ENCODE data around the gene TWF2. TPM values are rescaled to one million over a fixed set of nuclear protein-coding genes. Genes with fewer than 3 reads are reported as not detected.

TWF2 gene
- total RNA-seq, 2 donors from 2014 or later: 40.7 to 41.9 TPM

DNA sequence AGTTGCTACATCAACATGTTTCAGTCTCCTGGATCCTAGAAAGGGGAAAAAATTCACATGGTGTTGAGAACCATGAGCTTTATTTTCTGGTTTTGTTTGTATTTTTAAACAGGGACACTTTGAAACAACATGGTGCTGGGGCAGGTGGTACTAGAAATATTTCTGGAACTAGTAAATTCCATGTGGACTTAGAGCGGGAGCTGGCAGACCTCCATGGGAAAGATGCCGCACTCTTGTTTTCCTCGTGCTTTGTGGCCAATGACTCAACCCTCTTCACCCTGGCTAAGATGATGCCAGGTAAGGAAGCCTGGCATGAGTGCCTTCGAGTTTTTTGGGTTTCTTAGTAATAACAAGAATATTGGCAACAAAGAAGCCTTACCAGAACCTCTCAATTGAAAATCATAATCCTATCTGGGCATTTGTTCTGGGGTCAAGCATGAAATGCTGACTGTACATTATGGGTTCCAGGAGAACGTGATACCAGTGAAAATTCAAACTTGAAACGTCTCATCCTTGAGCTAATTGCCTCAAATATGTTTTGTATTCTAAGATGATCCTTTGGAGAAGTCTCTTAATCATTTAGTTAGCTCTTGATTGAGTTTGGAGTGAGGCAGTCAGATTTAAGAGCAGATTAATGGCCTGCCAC is 33.1 kb downstream of the TWF2 start:
- 95% methylated on average over 6 of the region's 6 CpGs for WGBS, 2 experiments (ENCODE audit: insufficient coverage in 1 of 2, insufficient read length in 1 of 2)

DNA sequence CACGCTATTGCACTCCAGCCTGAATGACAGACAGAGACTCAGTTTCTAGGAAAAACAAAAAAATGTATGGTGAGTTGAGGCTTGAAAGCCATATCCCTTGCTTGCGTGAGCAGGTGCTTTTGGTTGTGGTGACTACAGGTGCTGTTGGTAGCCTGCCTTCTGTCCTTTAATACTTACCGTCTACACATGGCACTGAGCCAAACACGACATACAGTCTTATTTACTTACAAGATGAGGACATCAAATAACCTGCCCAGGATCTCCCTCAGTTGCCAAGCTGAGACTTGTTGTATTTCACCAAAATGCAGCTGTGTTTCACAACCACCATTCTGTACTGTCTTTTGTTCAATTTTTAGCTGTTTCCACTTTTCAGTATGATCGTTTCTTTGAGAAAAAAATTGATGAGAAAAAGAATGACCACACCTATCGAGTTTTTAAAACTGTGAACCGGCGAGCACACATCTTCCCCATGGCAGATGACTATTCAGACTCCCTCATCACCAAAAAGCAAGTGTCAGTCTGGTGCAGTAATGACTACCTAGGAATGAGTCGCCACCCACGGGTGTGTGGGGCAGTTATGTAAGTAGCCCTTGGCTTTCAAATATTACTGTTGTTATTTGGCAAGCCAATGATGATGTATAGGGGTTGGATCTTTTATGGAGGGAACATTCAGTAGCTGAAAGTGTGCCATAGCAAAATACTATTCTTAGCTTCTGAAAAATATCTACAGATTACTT is 34.5 kb downstream of the TWF2 start:
- H3K36me3 Mint-ChIP-seq (ENCODE audit: low read depth): peaks cover 86% of the 10 kb centered on the region
- H3K36me3 ChIP-seq (ENCODE audit: control insufficient read depth, insufficient read depth, low read length): peaks cover 90% of the 10 kb centered on the region

More for the DNA sequence above, 33.1 kb downstream of the TWF2 start:
- H3K4me1 Mint-ChIP-seq: no peaks in the 10 kb centered on the region
- Histone ChIP-seq H3K27me3 (ENCODE audit: control insufficient read depth, insufficient read depth, low read length, poor library complexity, severe bottlenecking) (no peaks in the 10 kb centered on the region), H3K9me3 (ENCODE audit: control insufficient read depth, low read length) (no peaks in the 10 kb centered on the region), H3K4me3 (ENCODE audit: low read length) (no peak overlapping the region), H3K4me1 (ENCODE audit: control insufficient read depth, insufficient read depth, low read length) (no peaks in the 10 kb centered on the region), H3K9ac (ENCODE audit: extremely low read depth, low read length, poor library complexity, severe bottlenecking) (no peak overlapping the region), H3K36me3 (ENCODE audit: control insufficient read depth, insufficient read depth, low read length) (peaks cover 95% of the 10 kb centered on the region), H3K27ac (ENCODE audit: low read depth, low read length) (no peak overlapping the region)
- H3K27ac Mint-ChIP-seq: no peak overlapping the region
- no peak for DNase-seq
- TF ChIP-seq, protein P1, sequence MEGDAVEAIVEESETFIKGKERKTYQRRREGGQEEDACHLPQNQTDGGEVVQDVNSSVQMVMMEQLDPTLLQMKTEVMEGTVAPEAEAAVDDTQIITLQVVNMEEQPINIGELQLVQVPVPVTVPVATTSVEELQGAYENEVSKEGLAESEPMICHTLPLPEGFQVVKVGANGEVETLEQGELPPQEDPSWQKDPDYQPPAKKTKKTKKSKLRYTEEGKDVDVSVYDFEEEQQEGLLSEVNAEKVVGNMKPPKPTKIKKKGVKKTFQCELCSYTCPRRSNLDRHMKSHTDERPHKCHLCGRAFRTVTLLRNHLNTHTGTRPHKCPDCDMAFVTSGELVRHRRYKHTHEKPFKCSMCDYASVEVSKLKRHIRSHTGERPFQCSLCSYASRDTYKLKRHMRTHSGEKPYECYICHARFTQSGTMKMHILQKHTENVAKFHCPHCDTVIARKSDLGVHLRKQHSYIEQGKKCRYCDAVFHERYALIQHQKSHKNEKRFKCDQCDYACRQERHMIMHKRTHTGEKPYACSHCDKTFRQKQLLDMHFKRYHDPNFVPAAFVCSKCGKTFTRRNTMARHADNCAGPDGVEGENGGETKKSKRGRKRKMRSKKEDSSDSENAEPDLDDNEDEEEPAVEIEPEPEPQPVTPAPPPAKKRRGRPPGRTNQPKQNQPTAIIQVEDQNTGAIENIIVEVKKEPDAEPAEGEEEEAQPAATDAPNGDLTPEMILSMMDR (conservative IDR thresholded peaks at IDR 0.05): no peak
- no peaks in the 10 kb centered on the region for H3K27me3 Mint-ChIP-seq (ENCODE audit: insufficient read depth)
- no peaks in the 10 kb centered on the region for H3K9me3 Mint-ChIP-seq
- H3K36me3 Mint-ChIP-seq (ENCODE audit: low read depth): peaks cover 91% of the 10 kb centered on the region
- no peak overlapping the region for H3K4me3 Mint-ChIP-seq

DNA sequence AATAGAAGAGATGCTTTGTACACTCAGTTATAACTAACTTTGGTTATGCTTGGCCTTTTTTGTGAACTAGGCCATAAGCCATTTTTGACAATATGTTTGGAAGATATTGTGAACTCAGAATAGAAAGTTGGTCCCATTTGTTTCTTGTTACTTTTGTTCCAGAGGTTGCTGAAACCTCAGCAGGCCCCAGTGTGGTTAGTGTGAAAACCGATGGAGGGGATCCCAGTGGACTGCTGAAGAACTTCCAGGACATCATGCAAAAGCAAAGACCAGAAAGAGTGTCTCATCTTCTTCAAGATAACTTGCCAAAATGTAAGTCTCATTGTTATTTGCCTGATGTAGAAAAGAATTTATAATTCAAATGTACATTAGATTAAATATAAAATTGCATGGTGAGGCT is 35.3 kb downstream of the TWF2 start:
- H3K4me3 ChIP-seq (ENCODE audit: low read length): no peak overlapping the region
- WGBS, 2 experiments (ENCODE audit: insufficient coverage in 1 of 2, insufficient read length in 1 of 2): 95 to 100% methylated on average over 1 of the region's 1 CpG
- H3K9ac ChIP-seq (ENCODE audit: extremely low read depth, low read length, poor library complexity, severe bottlenecking): no peak overlapping the region
- H3K4me1 ChIP-seq (ENCODE audit: control insufficient read depth, insufficient read depth, low read length): peaks cover 5% of the 10 kb centered on the region
- no peak overlapping the region for H3K4me3 Mint-ChIP-seq
- no peaks in the 10 kb centered on the region for H3K27me3 Mint-ChIP-seq (ENCODE audit: insufficient read depth)
- H3K4me1 Mint-ChIP-seq: peaks cover 8% of the 10 kb centered on the region
- no peaks in the 10 kb centered on the region for H3K9me3 Mint-ChIP-seq
- TF ChIP-seq, protein P1 (conservative IDR thresholded peaks at IDR 0.05): no peak
- no peaks in the 10 kb centered on the region for H3K9me3 ChIP-seq (ENCODE audit: control insufficient read depth, low read length)
- H3K27ac ChIP-seq (ENCODE audit: low read depth, low read length): no peak overlapping the region
- no peak for DNase-seq
- no peaks in the 10 kb centered on the region for H3K27me3 ChIP-seq (ENCODE audit: control insufficient read depth, insufficient read depth, low read length, poor library complexity, severe bottlenecking)
- H3K36me3 Mint-ChIP-seq (ENCODE audit: low read depth): peaks cover 84% of the 10 kb centered on the region
- H3K36me3 ChIP-seq (ENCODE audit: control insufficient read depth, insufficient read depth, low read length): peaks cover 82% of the 10 kb centered on the region
- H3K27ac Mint-ChIP-seq: no peak overlapping the region

More for the DNA sequence above, 34.5 kb downstream of the TWF2 start:
- no peaks in the 10 kb centered on the region for H3K4me1 Mint-ChIP-seq
- TF ChIP-seq, protein P1 (conservative IDR thresholded peaks at IDR 0.05): no peak
- H3K27me3 Mint-ChIP-seq (ENCODE audit: insufficient read depth): no peaks in the 10 kb centered on the region
- no peaks in the 10 kb centered on the region for H3K9me3 ChIP-seq (ENCODE audit: control insufficient read depth, low read length)
- H3K9me3 Mint-ChIP-seq: no peaks in the 10 kb centered on the region
- H3K9ac ChIP-seq (ENCODE audit: extremely low read depth, low read length, poor library complexity, severe bottlenecking): no peak overlapping the region
- no peaks in the 10 kb centered on the region for H3K27me3 ChIP-seq (ENCODE audit: control insufficient read depth, insufficient read depth, low read length, poor library complexity, severe bottlenecking)
- DNase-seq: no peak
- H3K27ac Mint-ChIP-seq: no peak overlapping the region
- H3K4me3 ChIP-seq (ENCODE audit: low read length): no peak overlapping the region
- H3K4me1 ChIP-seq (ENCODE audit: control insufficient read depth, insufficient read depth, low read length): no peaks in the 10 kb centered on the region
- H3K27ac ChIP-seq (ENCODE audit: low read depth, low read length): no peak overlapping the region
- H3K4me3 Mint-ChIP-seq: no peak overlapping the region
- WGBS, 2 experiments (ENCODE audit: insufficient coverage in 1 of 2, insufficient read length in 1 of 2): 98 to 100% methylated on average over 9 to 10 of the region's 10 CpGs
